Muscle of leg (tissue), 11 donors: ENCODE results near the gene NCOA4. TPM values are rescaled to one million over a fixed set of nuclear protein-coding genes. Genes with fewer than 3 reads are reported as not detected.
"Not testable (repeated sequence)": the region's sequence is repeated elsewhere in the genome, so short reads cannot be mapped to it uniquely, and the experiment has no call there.

ENCODE experiments used
- DNase-seq: peaks from one replicate; pipeline ENCODE4 v3.0.0; 2013
- H3K27ac ChIP-seq: one replicate; pipeline ENCODE4 v1.5.1; 2013; ENCODE audit warnings: mild to moderate bottlenecking, low read length, control low read depth
- H3K27me3 ChIP-seq: one replicate; pipeline ENCODE4 v1.6.1; 2013; ENCODE audit warnings: low read length; ENCODE audit not compliant: control insufficient read depth, insufficient read depth
- H3K36me3 ChIP-seq: one replicate; pipeline ENCODE4 v1.6.1; 2013; ENCODE audit warnings: low read length; ENCODE audit not compliant: control insufficient read depth, insufficient read depth
- H3K4me1 ChIP-seq: one replicate; pipeline ENCODE4 v1.6.1; 2013; ENCODE audit warnings: low read length; ENCODE audit not compliant: control insufficient read depth, insufficient read depth
- H3K4me3 ChIP-seq: one replicate; pipeline ENCODE4 v1.5.1; 2013; ENCODE audit warnings: low read length, control low read depth
- H3K9me3 ChIP-seq: replicated peaks from 2 replicates; pipeline ENCODE4 v1.6.1; 2013; ENCODE audit warnings: low read depth, low read length; ENCODE audit not compliant: control insufficient read depth
- WGBS: methylation state at CpG from one replicate; pipeline ENCODE4 v1.1.5; 2013; ENCODE audit warnings: missing lambda C conversion rate; ENCODE audit not compliant: insufficient coverage; 5-methylcytosine and 5-hydroxymethylcytosine counted together
- polyA plus RNA-seq, 8 donors: library from polyadenylated mRNA; unstranded; fragments of 120-200 nt; gene quantifications; one replicate each; pipeline versions ENCODE4 v1.2.1 to v1.2.3, GENCODE V29; 2013; ENCODE audit warnings: inconsistent platforms in 1 of 8, low replicate concordance in 1 of 8; ENCODE audit not compliant: insufficient read length in 8 of 8, insufficient read depth in 1 of 8
- total RNA-seq: library from RNA; stranded (reverse); fragments of 120-200 nt; gene quantifications from one replicate; pipeline ENCODE4 v1.2.4, GENCODE V29; 2013

Gene NCOA4
- total and polyA plus RNA-seq, 9 donors, result 95.3 to 135 (median 119) TPM

DNA sequence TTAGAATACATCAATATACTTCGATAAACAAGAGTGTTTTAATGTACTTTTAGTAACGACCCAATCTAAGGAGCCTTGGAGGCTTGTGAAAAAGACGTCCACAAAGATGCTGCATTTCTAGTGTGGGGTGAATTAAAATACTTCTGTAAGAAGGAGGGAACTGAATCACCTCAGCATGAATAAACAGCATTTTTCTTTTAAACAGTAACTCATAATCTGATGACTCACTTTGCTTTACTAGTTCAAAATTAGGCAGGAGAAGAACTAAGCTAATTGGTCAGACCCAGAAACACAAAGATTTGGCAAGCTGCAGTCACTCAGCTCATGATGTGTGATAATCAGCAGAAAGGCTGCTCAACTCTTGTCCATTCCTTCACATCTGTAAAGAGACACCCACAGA lies 24.2 kb downstream of the NCOA4 start:
- no peak overlapping the region for H3K4me3 ChIP-seq
- no CpG with 5 or more reads among the region's 3 CpGs for WGBS
- H3K36me3 ChIP-seq, result peaks cover 54% of the 10 kb centered on the region
- no peaks in the 10 kb centered on the region for H3K9me3 ChIP-seq
- no peaks in the 10 kb centered on the region for H3K27me3 ChIP-seq
- no peak overlapping the region for H3K27ac ChIP-seq
- no peaks in the 10 kb centered on the region for H3K4me1 ChIP-seq
- no peak for DNase-seq

DNA sequence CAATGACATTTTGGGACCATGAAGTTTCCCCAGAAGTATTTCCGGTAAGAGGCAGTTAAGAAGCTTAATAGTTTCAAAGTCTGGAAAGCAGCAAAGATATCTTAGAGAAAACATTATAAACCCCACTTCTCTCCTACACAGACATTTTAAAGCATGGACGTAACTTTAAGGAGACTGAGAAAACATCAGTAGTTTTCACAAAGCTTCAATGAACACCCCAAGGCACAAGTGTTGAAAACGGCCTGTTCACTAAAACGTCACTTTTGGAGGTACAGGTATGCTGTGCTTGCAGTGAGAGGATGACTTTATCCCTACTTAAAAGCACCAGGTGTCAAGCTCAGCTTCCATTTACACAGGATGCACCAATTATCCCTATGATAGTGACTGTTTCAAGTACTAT lies 25.0 kb downstream of the NCOA4 start:
- H3K27me3 ChIP-seq, result no peaks in the 10 kb centered on the region
- peaks cover 52% of the 10 kb centered on the region for H3K36me3 ChIP-seq
- no peak overlapping the region for H3K27ac ChIP-seq
- no CpG with 5 or more reads among the region's 4 CpGs for WGBS
- H3K9me3 ChIP-seq, result no peaks in the 10 kb centered on the region
- DNase-seq, result no peak
- no peaks in the 10 kb centered on the region for H3K4me1 ChIP-seq
- no peak overlapping the region for H3K4me3 ChIP-seq

GRCh38 chr10:46004963-46005362 lies 25.5 kb downstream of the NCOA4 start:
- Histone ChIP-seq H3K27ac (no peak overlapping the region), H3K4me1 (no peaks in the 10 kb centered on the region), H3K36me3 (peaks cover 49% of the 10 kb centered on the region), H3K4me3 (no peak overlapping the region), H3K27me3 (no peaks in the 10 kb centered on the region), H3K9me3 (no peaks in the 10 kb centered on the region)
- DNase-seq, result no peak
- no CpG with 5 or more reads among the region's 2 CpGs for WGBS

DNA sequence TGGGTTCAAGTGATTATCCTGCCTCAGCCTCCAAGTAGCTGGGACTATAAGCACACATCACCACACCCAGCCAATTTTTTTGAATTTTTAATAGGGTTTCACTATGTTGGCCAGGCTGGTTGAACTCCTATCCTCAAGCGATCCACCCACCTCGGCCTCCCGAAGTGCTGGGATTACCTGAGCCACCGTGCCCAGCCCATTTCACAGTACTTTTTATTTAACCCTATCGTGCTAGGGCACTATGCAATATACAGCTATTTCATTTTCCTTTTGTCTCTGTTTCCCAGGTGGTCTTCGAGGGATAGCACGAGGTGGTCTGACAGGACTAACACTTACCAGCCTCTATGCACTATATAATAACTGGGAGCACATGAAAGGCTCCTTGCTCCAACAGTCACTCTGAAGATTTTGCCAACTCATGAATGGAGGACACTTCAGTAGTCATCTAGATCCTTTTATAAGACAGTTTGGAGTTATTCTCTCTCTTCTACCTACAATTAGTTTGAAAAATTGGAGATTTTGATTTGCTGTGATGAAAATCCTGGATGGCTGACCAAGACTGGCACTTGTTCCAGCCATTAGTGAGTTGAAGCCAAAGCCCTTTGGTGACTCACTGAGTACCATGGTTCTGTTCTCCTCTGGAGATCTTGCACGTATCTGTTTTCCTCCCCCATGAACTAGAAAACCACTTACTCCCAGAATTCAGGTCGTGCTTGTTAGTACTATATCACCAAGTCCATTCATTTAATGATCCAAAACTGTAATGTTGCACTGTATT lies 27.3 kb downstream of the NCOA4 start:
- no peak for DNase-seq
- 89% methylated on average over 4 of the region's 9 CpGs for WGBS
- Histone ChIP-seq H3K9me3 (no peaks in the 10 kb centered on the region), H3K4me1 (no peaks in the 10 kb centered on the region), H3K36me3 (peaks cover 39% of the 10 kb centered on the region), H3K27ac (no peak overlapping the region), H3K27me3 (no peaks in the 10 kb centered on the region), H3K4me3 (no peak overlapping the region)

DNA sequence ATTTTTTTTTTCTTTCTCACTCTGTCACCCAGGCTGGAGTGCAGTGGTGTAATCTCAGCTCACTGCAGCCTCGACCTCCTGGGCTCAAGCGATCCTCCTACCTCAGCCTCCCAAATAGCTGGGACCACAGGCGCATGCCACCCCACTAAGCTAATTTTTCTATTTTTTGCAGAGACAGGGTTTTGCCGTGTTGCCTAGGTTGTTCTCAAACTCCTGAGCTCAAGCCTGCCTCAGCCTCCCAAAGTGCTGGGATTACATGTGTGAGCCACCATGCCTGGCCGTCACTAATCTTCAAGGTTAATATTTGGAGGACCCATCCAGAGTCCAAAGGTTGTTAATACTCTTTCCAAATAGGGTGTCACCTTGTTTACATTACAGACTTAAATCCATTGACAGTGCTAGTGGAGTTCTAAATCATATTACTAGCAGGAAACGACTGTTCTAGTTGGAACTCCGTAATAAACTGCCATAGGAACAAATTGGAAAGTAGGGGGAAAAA lies 28.2 kb downstream of the NCOA4 start:
- H3K9me3 ChIP-seq, H3K4me3 ChIP-seq, H3K4me1 ChIP-seq, DNase-seq, H3K27me3 ChIP-seq, H3K27ac ChIP-seq: not testable (repeated sequence)
- 94% methylated on average over 5 of the region's 7 CpGs for WGBS
- peaks cover 36% of the 10 kb centered on the region for H3K36me3 ChIP-seq

DNA sequence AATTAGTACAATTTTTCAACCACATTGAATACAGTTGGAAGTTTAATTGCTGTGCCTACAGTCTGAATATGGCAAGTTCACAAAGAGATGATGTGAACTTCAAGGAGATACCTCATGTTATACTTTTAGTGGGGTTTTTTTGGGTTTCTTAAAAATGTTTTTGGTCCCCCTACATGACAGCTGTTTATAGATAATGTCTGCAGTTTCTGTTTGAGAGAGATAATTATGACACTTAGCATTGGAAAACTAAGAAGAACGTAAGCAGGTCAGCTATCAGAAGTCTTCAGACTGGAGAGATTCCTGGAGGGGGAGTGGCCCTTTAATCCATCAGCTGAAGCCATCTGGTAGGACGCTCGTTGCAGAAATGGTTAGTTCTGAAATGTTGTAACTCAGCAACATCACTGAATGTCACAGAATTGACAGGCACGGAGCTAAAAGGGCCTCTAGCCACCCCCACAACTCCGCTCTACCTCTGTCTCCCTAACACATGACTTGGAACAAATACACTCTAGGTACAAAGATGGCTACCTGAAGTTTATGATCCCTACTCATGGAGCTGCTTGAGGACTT lies 29.2 kb downstream of the NCOA4 start:
- no peak overlapping the region for H3K4me3 ChIP-seq
- H3K36me3 ChIP-seq, result peaks cover 37% of the 10 kb centered on the region
- WGBS, result 88% methylated on average over 2 of the region's 5 CpGs

GRCh38 chr10:46000538-46000937 lies 29.9 kb downstream of the NCOA4 start:
- 100% methylated on average over 1 of the region's 1 CpG for WGBS
- Histone ChIP-seq H3K27ac (no peak overlapping the region), H3K4me1 (no peaks in the 10 kb centered on the region), H3K4me3 (no peak overlapping the region), H3K9me3 (no peaks in the 10 kb centered on the region), H3K27me3 (no peaks in the 10 kb centered on the region), H3K36me3 (peaks cover 37% of the 10 kb centered on the region)
- DNase-seq, result no peak

More for the DNA sequence above, 29.2 kb downstream of the NCOA4 start:
- Histone ChIP-seq H3K4me1 (no peaks in the 10 kb centered on the region), H3K27me3 (no peaks in the 10 kb centered on the region), H3K27ac (no peak overlapping the region), H3K9me3 (no peaks in the 10 kb centered on the region)
- DNase-seq, result no peak

- H3K4me1 ChIP-seq, DNase-seq, H3K27me3 ChIP-seq, H3K27ac ChIP-seq, H3K9me3 ChIP-seq, H3K4me3 ChIP-seq: not testable (repeated sequence)
- WGBS, result 100% methylated on average over 1 of the region's 5 CpGs
- H3K36me3 ChIP-seq, result peaks cover 35% of the 10 kb centered on the region
Observed at GRCh38 chr10:45999955-46000354, 30.5 kb downstream of the NCOA4 start.

DNA sequence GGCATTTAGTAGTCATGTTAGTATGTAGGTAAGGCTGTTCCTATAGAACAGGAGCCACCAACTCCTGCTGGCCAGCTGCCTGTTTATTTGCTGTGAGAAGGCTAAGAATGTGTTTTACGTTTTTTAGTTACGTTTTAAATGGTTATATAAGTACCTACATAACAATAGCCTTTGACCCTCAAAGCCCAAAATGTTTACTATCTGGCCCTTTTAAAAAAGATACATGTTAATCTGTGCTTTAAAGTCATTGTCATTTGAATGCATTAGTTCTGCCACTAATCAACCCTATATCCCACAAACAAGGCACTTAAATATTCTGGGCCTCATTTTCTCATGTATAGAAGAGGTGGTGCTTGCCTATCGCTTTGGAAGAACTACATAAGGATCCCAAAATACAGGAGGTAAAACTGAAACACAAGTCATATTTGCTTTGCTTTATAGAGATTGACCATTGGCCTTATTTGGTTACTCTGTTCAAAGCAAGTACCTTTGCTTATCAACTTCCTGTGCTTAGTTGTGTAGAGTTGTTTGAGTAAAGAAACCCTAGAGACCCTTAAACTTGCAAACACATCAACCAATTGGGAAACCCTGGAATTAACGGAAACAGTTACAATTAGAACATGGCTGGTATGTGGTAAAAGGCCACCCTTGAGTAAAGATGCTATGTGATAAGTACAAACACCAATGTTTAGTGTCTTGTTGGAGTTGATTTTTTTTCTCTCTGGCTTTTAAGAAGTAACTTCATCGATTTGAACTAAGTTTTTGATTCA lies 32.2 kb downstream of the NCOA4 start:
- Histone ChIP-seq H3K9me3 (no peaks in the 10 kb centered on the region), H3K4me3 (no peak overlapping the region), H3K27ac (no peak overlapping the region), H3K36me3 (peaks cover 27% of the 10 kb centered on the region), H3K27me3 (no peaks in the 10 kb centered on the region), H3K4me1 (no peaks in the 10 kb centered on the region)
- DNase-seq, result no peak
- WGBS, result no CpG with 5 or more reads among the region's 5 CpGs

- no peaks in the 10 kb centered on the region for H3K9me3 ChIP-seq
- H3K27ac ChIP-seq, result no peak overlapping the region
- WGBS, result no CpG with 5 or more reads among the region's 4 CpGs
- no peaks in the 10 kb centered on the region for H3K27me3 ChIP-seq
- no peak for DNase-seq
- no peak overlapping the region for H3K4me3 ChIP-seq
- H3K4me1 ChIP-seq, result no peaks in the 10 kb centered on the region
- H3K36me3 ChIP-seq, result peaks cover 22% of the 10 kb centered on the region
Observed at GRCh38 chr10:45997557-45997956, 32.9 kb downstream of the NCOA4 start.
